Measurements from ENCODE around the gene KCNN4.

- no peak for TF ChIP-seq CTCF (IDR thresholded peaks at IDR 0.05)
- no peak for TF ChIP-seq POLR2A (IDR thresholded peaks at IDR 0.05)
Observed at GRCh38 chr19:43798026-43798545, 17.3 kb upstream of the KCNN4 start.

Data from thyroid gland (tissue), 4 donors.